GM21737 (cell line): ENCODE data around the gene DSG4.

ENCODE experiments used
- ATAC-seq: cut with Tn5 transposase; IDR thresholded peaks from one replicate; pipeline ENCODE4 v1.9.1; 2021; ENCODE audit warnings: mild to moderate bottlenecking, moderate library complexity; ENCODE audit not compliant: unreplicated experiment

DSG4 gene

GRCh38 chr18:31403409-31403808 is 26.8 kb downstream of the DSG4 start:
- no peak for ATAC-seq

GRCh38 chr18:31407649-31408048 is 31.1 kb downstream of the DSG4 start:
- no peak for ATAC-seq

- ATAC-seq = no peak
Measured at GRCh38 chr18:31409276-31409675, 32.7 kb downstream of the DSG4 start.

GRCh38 chr18:31410716-31411483 is 34.3 kb downstream of the DSG4 start:
- ATAC-seq = no peak

- no peak for ATAC-seq
Measured at GRCh38 chr18:31413137-31413536, 36.6 kb downstream of the DSG4 start.

GRCh38 chr18:31417850-31418249 is 41.3 kb downstream of the DSG4 start:
- no peak for ATAC-seq

- no peak for ATAC-seq
Measured at GRCh38 chr18:31419457-31419932, 42.9 kb downstream of the DSG4 start.

GRCh38 chr18:31420032-31420431 is 43.5 kb downstream of the DSG4 start:
- ATAC-seq = no peak

GRCh38 chr18:31420524-31420923 is 43.9 kb downstream of the DSG4 start:
- no peak for ATAC-seq

GRCh38 chr18:31424383-31424988 is 47.9 kb downstream of the DSG4 start:
- ATAC-seq = no peak

GRCh38 chr18:31426021-31426420 is 49.4 kb downstream of the DSG4 start:
- no peak for ATAC-seq

GRCh38 chr18:31426871-31427406 is 50.4 kb downstream of the DSG4 start:
- no peak for ATAC-seq

- ATAC-seq = no peak
Measured at GRCh38 chr18:31428211-31428610, 51.6 kb downstream of the DSG4 start.

GRCh38 chr18:31429623-31430022 is 53.0 kb downstream of the DSG4 start:
- no peak for ATAC-seq

GRCh38 chr18:31430072-31430471 is 53.5 kb downstream of the DSG4 start:
- no peak for ATAC-seq

- no peak for ATAC-seq
Measured at GRCh38 chr18:31430554-31430953, 54.0 kb downstream of the DSG4 start.

- ATAC-seq = no peak
Measured at GRCh38 chr18:31432316-31432715, 55.7 kb downstream of the DSG4 start.

- ATAC-seq = no peak
Measured at GRCh38 chr18:31436825-31437224, 60.2 kb downstream of the DSG4 start.

- no peak for ATAC-seq
Measured at GRCh38 chr18:31438402-31438801, 61.8 kb downstream of the DSG4 start.

- no peak for ATAC-seq
Measured at GRCh38 chr18:31439807-31440325, 63.3 kb downstream of the DSG4 start.

GRCh38 chr18:31440787-31441186 is 64.2 kb downstream of the DSG4 start:
- ATAC-seq = no peak

- no peak for ATAC-seq
Measured at GRCh38 chr18:31441493-31441892, 64.9 kb downstream of the DSG4 start.
